Trophoblast cell (in vitro differentiated cells and primary cell): ENCODE data around the gene DDX5.

ENCODE experiments used
- DNase-seq, 2 donors: peaks; one replicate each; pipeline ENCODE4 v3.0.0-alpha.2; 2016
- H2AFZ ChIP-seq: 2 replicates; pipeline ENCODE4 v1.6.1; 2013; ENCODE audit warnings: low read length, moderate library complexity, mild to moderate bottlenecking; ENCODE audit not compliant: insufficient read depth, poor library complexity
- H2AK5ac ChIP-seq: 2 replicates; pipeline ENCODE4 v1.6.1; 2013; ENCODE audit warnings: mild to moderate bottlenecking, low read length
- H2BK120ac ChIP-seq: 2 replicates; pipeline ENCODE4 v1.6.1; 2013; ENCODE audit warnings: low read length, mild to moderate bottlenecking, moderate library complexity; ENCODE audit not compliant: insufficient read depth, poor library complexity
- H2BK12ac ChIP-seq: 2 replicates; pipeline ENCODE4 v1.6.1; 2013; ENCODE audit warnings: mild to moderate bottlenecking, low read length, moderate library complexity
- H2BK5ac ChIP-seq: 2 replicates; pipeline ENCODE4 v1.6.1; 2013; ENCODE audit warnings: low read length, low read depth, moderate library complexity, mild to moderate bottlenecking; ENCODE audit not compliant: poor library complexity
- H3K14ac ChIP-seq: 2 replicates; pipeline ENCODE4 v1.6.1; 2013; ENCODE audit warnings: mild to moderate bottlenecking, low read length
- H3K18ac ChIP-seq: 2 replicates; pipeline ENCODE4 v1.6.1; 2013; ENCODE audit warnings: mild to moderate bottlenecking, low read length
- H3K23ac ChIP-seq: 2 replicates; pipeline ENCODE4 v1.6.1; 2013; ENCODE audit warnings: low read length
- H3K27ac ChIP-seq: 2 replicates; pipeline ENCODE4 v1.5.1; 2013; ENCODE audit warnings: low read depth, mild to moderate bottlenecking, inconsistent platforms, low read length, moderate library complexity
- H3K27me3 ChIP-seq: 2 replicates; pipeline ENCODE4 v1.6.1; 2013; ENCODE audit warnings: inconsistent platforms, mild to moderate bottlenecking, low read length, moderate library complexity; ENCODE audit not compliant: insufficient read depth
- H3K36me3 ChIP-seq, 2 experiments: 1 replicate in 1 of 2; 2 replicates in 1 of 2; pipeline ENCODE4 v1.6.1; 2013; ENCODE audit warnings: low read length in 2 of 2, mild to moderate bottlenecking in 2 of 2, moderate library complexity in 1 of 2; ENCODE audit not compliant: insufficient read depth in 2 of 2, control insufficient read depth in 1 of 2
- H3K4ac ChIP-seq: 2 replicates; pipeline ENCODE4 v1.6.1; 2013; ENCODE audit warnings: low read depth, mild to moderate bottlenecking, low read length, moderate library complexity
- H3K4me1 ChIP-seq, 2 experiments: 1 replicate in 1 of 2; 2 replicates in 1 of 2; pipeline ENCODE4 v1.6.1; 2013; ENCODE audit warnings: low read length in 2 of 2, mild to moderate bottlenecking in 2 of 2, moderate library complexity in 1 of 2; ENCODE audit not compliant: insufficient read depth in 2 of 2, control insufficient read depth in 1 of 2
- H3K4me2 ChIP-seq: 2 replicates; pipeline ENCODE4 v1.6.1; 2013; ENCODE audit warnings: inconsistent platforms, mild to moderate bottlenecking, low read length, moderate library complexity
- H3K4me3 ChIP-seq: 2 replicates; pipeline ENCODE4 v1.5.1; 2013; ENCODE audit warnings: mild to moderate bottlenecking, low read depth, low read length, inconsistent platforms
- H3K79me1 ChIP-seq: one replicate; pipeline ENCODE4 v1.6.1; 2013; ENCODE audit warnings: low read length
- H3K79me2 ChIP-seq: 2 replicates; pipeline ENCODE4 v1.6.1; 2013; ENCODE audit warnings: low read length, mild to moderate bottlenecking; ENCODE audit not compliant: control insufficient read depth, insufficient read depth, poor library complexity
- H3K9ac ChIP-seq: 2 replicates; pipeline ENCODE4 v1.6.1; 2013; ENCODE audit warnings: mild to moderate bottlenecking, low read length
- H3K9me3 ChIP-seq: 2 replicates; pipeline ENCODE4 v1.6.1; 2013; ENCODE audit warnings: low read depth, mild to moderate bottlenecking, control low read depth, inconsistent platforms, low read length; ENCODE audit not compliant: insufficient read depth
- H4K12ac ChIP-seq: 2 replicates; pipeline ENCODE4 v1.6.1; 2013; ENCODE audit warnings: low read depth, mild to moderate bottlenecking, low read length, moderate library complexity
- H4K8ac ChIP-seq: 2 replicates; pipeline ENCODE4 v1.6.1; 2013; ENCODE audit warnings: low read depth, mild to moderate bottlenecking, low read length, moderate library complexity
- H4K91ac ChIP-seq: one replicate; pipeline ENCODE4 v1.6.1; 2013; ENCODE audit warnings: low read depth, mild to moderate bottlenecking, low read length, moderate library complexity
- WGBS: extraction: QIAGEN DNeasy Blood & Tissue Kit; methylation state at CpG from one replicate; pipeline ENCODE4 v1.1.7; 2013; ENCODE audit warnings: missing lambda C conversion rate; ENCODE audit not compliant: insufficient read length, insufficient coverage; ENCODE audit errors: extremely low coverage; 5-methylcytosine and 5-hydroxymethylcytosine counted together

DDX5 gene

DNA sequence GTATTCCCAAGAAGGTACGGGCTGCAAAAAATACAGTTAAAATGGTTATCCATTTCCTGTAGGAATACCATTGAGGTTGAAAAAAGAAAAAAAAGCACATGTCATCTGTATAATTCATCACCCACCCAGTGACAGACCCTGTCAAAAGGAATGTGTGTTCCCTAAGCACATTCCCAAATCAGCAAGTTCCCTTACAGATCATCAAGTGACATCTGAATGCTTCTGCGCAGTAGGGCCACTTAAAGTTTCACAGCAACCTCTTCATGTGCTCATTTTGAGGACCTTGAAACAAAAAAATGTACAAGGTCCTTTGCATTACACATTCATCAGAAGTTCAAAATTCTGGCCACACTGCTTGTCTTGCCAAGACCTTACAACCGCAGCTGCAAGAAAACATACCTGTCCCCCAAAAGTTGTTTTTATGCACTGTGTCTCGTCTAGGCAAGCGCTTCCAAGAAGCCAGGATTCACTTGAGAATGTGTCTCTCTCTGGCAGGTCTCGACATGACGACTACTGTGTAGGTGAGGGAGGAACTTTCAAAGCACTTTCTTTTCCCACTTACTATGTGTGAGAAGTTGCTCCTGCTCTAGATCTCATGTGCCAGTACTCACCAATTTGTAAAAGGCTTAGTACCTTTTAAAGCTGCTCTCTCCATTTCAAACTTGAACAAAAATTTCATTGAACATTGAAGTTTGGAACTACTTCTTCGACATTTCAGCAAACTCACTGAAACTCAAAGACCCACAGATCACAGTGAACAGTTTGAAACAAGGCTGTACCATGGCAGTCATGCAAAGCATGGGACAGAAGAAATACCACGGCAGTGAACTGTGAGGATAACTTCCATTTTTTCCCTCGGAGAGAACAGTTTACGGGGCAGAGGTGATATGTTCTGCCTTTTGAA lies 5.0 kb downstream of the DDX5 start:
- Histone ChIP-seq H3K27me3 (no peaks in the 10 kb centered on the region), H2AK5ac (no peak overlapping the region), H3K79me1 (peaks cover 10% of the 10 kb centered on the region), H3K4me2 (no peak overlapping the region), H3K14ac (no peak overlapping the region), H2BK12ac (no peak overlapping the region), H2BK5ac (no peak overlapping the region), H3K79me2 (peaks cover 16% of the 10 kb centered on the region), H3K4me1 (peaks cover 1 to 2% of the 10 kb centered on the region in 2 experiments), H3K9me3 (no peaks in the 10 kb centered on the region), H4K8ac (no peak overlapping the region), H3K9ac (peak overlapping the region; percentile 28), H3K4me3 (no peak overlapping the region), H3K23ac (no peak overlapping the region), H4K12ac (no peak overlapping the region), H3K18ac (no peak overlapping the region), H3K27ac (no peak overlapping the region), H3K4ac (no peak overlapping the region), H4K91ac (no peak overlapping the region), H2BK120ac (no peak overlapping the region), H3K36me3 (peaks cover 7 to 39% of the 10 kb centered on the region in 2 experiments), H2AFZ (no peak overlapping the region)
- DNase-seq: peak in 1 of 2 donors; percentile 42
- WGBS: no CpG with 5 or more reads among the region's 11 CpGs

DNA sequence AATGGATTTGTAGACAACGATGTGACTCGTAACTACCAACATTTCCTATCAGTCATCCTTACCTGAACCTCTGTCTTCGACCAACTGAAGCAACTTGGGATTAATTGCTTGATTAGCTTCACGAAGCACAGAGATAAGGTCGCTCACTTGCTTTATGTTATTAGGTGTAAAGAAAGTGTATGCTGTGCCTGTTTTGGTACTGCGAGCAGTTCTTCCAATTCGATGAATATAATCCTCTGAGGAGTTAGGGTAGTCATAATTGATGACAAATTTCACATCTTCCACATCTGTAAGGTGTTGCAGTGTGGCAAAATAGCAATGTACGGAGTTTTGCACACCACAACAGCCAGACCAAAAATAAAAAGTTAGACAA lies 5.6 kb downstream of the DDX5 start:
- DNase-seq: no peak
- WGBS: no CpG with 5 or more reads among the region's 8 CpGs
- Histone ChIP-seq H2AFZ (no peak overlapping the region), H2BK12ac (no peak overlapping the region), H3K79me1 (peaks cover 5% of the 10 kb centered on the region), H3K9me3 (no peaks in the 10 kb centered on the region), H3K79me2 (peaks cover 10% of the 10 kb centered on the region), H2BK120ac (no peak overlapping the region), H3K36me3 (peaks cover 7 to 39% of the 10 kb centered on the region in 2 experiments), H3K23ac (no peak overlapping the region), H3K4me2 (no peak overlapping the region), H3K18ac (no peak overlapping the region), H3K14ac (no peak overlapping the region), H3K9ac (no peak overlapping the region), H4K91ac (no peak overlapping the region), H3K4me1 (peaks cover 2 to 3% of the 10 kb centered on the region in 2 experiments), H3K27me3 (no peaks in the 10 kb centered on the region), H2AK5ac (no peak overlapping the region), H3K4ac (no peak overlapping the region), H4K8ac (no peak overlapping the region), H3K27ac (no peak overlapping the region), H3K4me3 (no peak overlapping the region), H2BK5ac (no peak overlapping the region), H4K12ac (no peak overlapping the region)

DNA sequence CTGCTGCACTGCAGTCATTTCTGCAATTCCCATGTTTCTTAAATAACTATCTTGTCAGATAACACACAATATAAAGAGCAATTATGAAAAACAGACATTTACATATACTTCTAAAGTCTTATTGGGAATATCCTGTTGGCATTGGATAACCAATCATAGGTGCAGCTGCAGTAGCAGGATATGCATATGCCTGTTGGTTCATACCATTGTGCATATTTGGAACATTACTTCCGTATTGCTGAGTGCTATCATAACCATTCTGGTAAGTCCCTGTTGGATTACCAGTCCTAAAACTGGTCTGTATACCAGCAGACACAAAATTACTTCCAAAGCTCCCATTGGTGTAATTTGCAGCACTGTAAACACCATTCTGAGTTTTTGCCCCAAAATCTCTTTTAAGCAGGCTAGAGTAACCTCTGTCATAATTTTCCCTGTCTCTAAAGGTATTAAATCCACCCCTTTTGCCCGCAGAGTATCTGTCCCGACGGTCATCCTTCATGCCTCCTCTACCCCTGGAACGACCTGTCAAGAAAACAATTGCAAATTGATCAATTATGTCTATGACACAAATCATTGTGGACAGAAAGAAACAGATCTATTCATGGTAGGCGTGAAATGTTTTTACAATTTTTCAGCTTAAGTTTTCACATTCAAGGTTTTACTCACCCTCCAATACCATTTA lies 6.1 kb downstream of the DDX5 start:
- H3K14ac ChIP-seq: no peak overlapping the region
- H3K4ac ChIP-seq: no peak overlapping the region
- no peak overlapping the region for H4K12ac ChIP-seq
- peaks cover 4% of the 10 kb centered on the region for H3K79me1 ChIP-seq
- H2AFZ ChIP-seq: no peak overlapping the region
- DNase-seq: peak; percentile 38 to 82
- H3K4me2 ChIP-seq: no peak overlapping the region
- no peak overlapping the region for H3K27ac ChIP-seq
- no peak overlapping the region for H3K23ac ChIP-seq
- no peak overlapping the region for H4K91ac ChIP-seq
- no peak overlapping the region for H2BK12ac ChIP-seq
- peaks cover 6% of the 10 kb centered on the region for H3K79me2 ChIP-seq
- H2BK5ac ChIP-seq: no peak overlapping the region
- H2BK120ac ChIP-seq: no peak overlapping the region
- peaks cover 2 to 3% of the 10 kb centered on the region in 2 experiments for H3K4me1 ChIP-seq
- no peaks in the 10 kb centered on the region for H3K27me3 ChIP-seq
- no CpG with 5 or more reads among the region's 6 CpGs for WGBS
- no peak overlapping the region for H2AK5ac ChIP-seq
- H3K36me3 ChIP-seq: peaks cover 7 to 38% of the 10 kb centered on the region in 2 experiments
- no peak overlapping the region for H3K18ac ChIP-seq
- H3K4me3 ChIP-seq: no peak overlapping the region
- H4K8ac ChIP-seq: no peak overlapping the region
- H3K9me3 ChIP-seq: no peaks in the 10 kb centered on the region
- no peak overlapping the region for H3K9ac ChIP-seq

DNA sequence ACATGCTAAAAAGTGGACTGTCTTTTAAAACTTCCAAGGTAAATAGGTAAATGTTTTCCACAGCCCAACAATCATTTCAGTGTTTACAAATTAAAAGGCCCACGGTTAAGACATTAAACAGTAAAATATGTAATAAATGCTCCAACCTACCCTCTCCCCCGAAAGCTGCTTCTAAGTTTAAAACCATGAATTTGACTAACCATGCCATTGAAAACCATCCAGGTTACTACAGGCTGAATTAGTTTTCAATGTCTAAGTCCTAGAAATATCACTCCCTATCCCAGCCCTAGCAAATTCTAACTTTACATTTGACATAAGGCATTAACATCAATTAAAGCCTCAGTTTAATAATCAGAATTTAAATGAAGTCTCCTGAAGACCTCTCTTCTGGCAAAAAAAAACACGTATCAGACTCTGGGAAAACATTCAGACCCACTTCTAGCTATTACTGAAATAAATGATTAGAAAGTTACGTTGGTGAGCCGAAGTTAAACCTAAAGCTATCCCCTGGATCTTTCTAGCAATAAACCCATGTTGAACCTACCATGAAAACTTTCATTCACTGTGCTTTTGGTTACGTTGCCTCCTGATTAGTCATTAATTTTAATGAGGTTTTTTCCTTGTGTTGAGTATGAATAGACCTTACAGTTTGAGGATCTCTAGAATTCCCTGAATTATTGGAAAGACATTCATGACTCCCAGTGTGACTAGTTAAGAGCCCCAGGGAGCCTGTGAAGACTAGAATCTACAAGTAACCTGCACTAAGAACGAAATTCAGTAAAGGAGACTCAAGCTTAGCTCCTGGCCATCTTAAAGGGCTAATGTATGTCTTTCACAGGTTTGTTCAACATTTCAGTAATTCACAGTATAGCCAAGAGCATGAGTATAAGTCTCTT lies 7.5 kb downstream of the DDX5 start:
- no peak overlapping the region for H2BK120ac ChIP-seq
- H3K79me2 ChIP-seq: peaks cover 3% of the 10 kb centered on the region

More for the DNA sequence above, 7.5 kb downstream of the DDX5 start:
- Histone ChIP-seq H3K14ac (no peak overlapping the region), H3K27ac (no peak overlapping the region), H4K91ac (no peak overlapping the region), H3K9me3 (no peaks in the 10 kb centered on the region), H2BK12ac (no peak overlapping the region), H4K8ac (no peak overlapping the region), H2BK5ac (no peak overlapping the region), H4K12ac (no peak overlapping the region), H3K27me3 (no peaks in the 10 kb centered on the region), H3K9ac (no peak overlapping the region), H3K23ac (no peak overlapping the region), H3K4me1 (peaks cover 2 to 3% of the 10 kb centered on the region in 2 experiments), H3K79me1 (peaks cover 4% of the 10 kb centered on the region), H3K4ac (no peak overlapping the region), H3K36me3 (peaks cover 7 to 32% of the 10 kb centered on the region in 2 experiments), H3K18ac (no peak overlapping the region), H2AFZ (no peak overlapping the region), H3K4me2 (no peak overlapping the region), H3K4me3 (no peak overlapping the region), H2AK5ac (no peak overlapping the region)
- no CpG with 5 or more reads among the region's 7 CpGs for WGBS
- peak in 1 of 2 donors; percentile 56 for DNase-seq
